Tongue (tissue), 2 donors: ENCODE results near the gene PLEKHB1. TPM values are rescaled to one million over a fixed set of nuclear protein-coding genes. Genes with fewer than 3 reads are reported as not detected.

Source experiments
- DNase-seq: peaks from one replicate; pipeline ENCODE4 v3.0.0-alpha.2; 2015
- total RNA-seq: library from RNA; depleted of rRNA; stranded (reverse); fragments of >200 nt; gene quantifications from one replicate; pipeline ENCODE4 v1.2.3, GENCODE V29; 2014

PLEKHB1 gene
- total RNA-seq: 4.5 TPM

GRCh38 chr11:73645972-73646631 is at the start of gene PLEKHB1:
TSS of gene PLEKHB1 (plus strand) at chr11:73646581. CDS start at chr11:73646609, 28 bp downstream.
- DNase-seq: no peak

- DNase-seq: peak; percentile 20
Measured at GRCh38 chr11:73597336-73597955, 48.9 kb upstream of the PLEKHB1 start.

- peak; percentile 99 for DNase-seq
Measured at GRCh38 chr11:73597956-73598718, 48.2 kb upstream of the PLEKHB1 start, which contains the start of gene FAM168A. TSS of gene FAM168A (minus strand) at chr11:73598112. CDS start at chr11:73468474, 129,638 bp downstream.

GRCh38 chr11:73598719-73599379 is 47.5 kb upstream of the PLEKHB1 start:
- DNase-seq: no peak

- DNase-seq: no peak
Measured at GRCh38 chr11:73612601-73613140, 33.7 kb upstream of the PLEKHB1 start.

- no peak for DNase-seq
Measured at GRCh38 chr11:73614591-73614990, 31.8 kb upstream of the PLEKHB1 start.

GRCh38 chr11:73622926-73623593 is 23.3 kb upstream of the PLEKHB1 start:
- no peak for DNase-seq

GRCh38 chr11:73623686-73624085 is 22.7 kb upstream of the PLEKHB1 start:
- peak; percentile 52 for DNase-seq

- DNase-seq: peak; percentile 86
Measured at GRCh38 chr11:73625696-73626318, 20.6 kb upstream of the PLEKHB1 start.

GRCh38 chr11:73629907-73630306 is 16.5 kb upstream of the PLEKHB1 start:
- no peak for DNase-seq

GRCh38 chr11:73632996-73633395 is 13.4 kb upstream of the PLEKHB1 start:
- no peak for DNase-seq

GRCh38 chr11:73633999-73634398 is 12.4 kb upstream of the PLEKHB1 start:
- DNase-seq: no peak

- DNase-seq: no peak
Measured at GRCh38 chr11:73635721-73636120, 10.7 kb upstream of the PLEKHB1 start.

GRCh38 chr11:73636249-73636648 is 10.1 kb upstream of the PLEKHB1 start:
- no peak for DNase-seq

- DNase-seq: no peak
Measured at GRCh38 chr11:73637012-73637411, 9.4 kb upstream of the PLEKHB1 start.

GRCh38 chr11:73640592-73640991 is 5.8 kb upstream of the PLEKHB1 start:
- DNase-seq: no peak

GRCh38 chr11:73641668-73642067 is 4.7 kb upstream of the PLEKHB1 start:
- DNase-seq: no peak

GRCh38 chr11:73645121-73645969 is 1.0 kb upstream of the PLEKHB1 start:
- DNase-seq: no peak

GRCh38 chr11:73647459-73648100 is 1.2 kb downstream of the PLEKHB1 start:
- DNase-seq: peak; percentile 90

GRCh38 chr11:73648121-73648520 is 1.7 kb downstream of the PLEKHB1 start:
- DNase-seq: no peak
